Activated CD4-positive, alpha-beta T cell treated with anti-CD3 and anti-CD28 coated beads, Interleukin-10, Interleukin-2, amounts not matched to agents 100 ng/mL and 50 ng/mL, durations not matched to agents 16 hours and 8 hours (primary cell): ENCODE data around the gene CDH11.

ENCODE experiments used
- DNase-seq: peaks from one replicate; pipeline ENCODE4 v3.0.0-alpha.2; 2020

The CDH11 gene

GRCh38 chr16:65116216-65116615 is 5.6 kb downstream of the CDH11 start:
- no peak for DNase-seq

- no peak for DNase-seq
Measured at GRCh38 chr16:65114527-65114926, 7.3 kb downstream of the CDH11 start.

- DNase-seq: no peak
Measured at GRCh38 chr16:65113441-65113840, 8.4 kb downstream of the CDH11 start.

- no peak for DNase-seq
Measured at GRCh38 chr16:65111306-65111705, 10.6 kb downstream of the CDH11 start.

GRCh38 chr16:65106757-65107156 is 15.1 kb downstream of the CDH11 start:
- DNase-seq: no peak

GRCh38 chr16:65105171-65105570 is 16.7 kb downstream of the CDH11 start:
- no peak for DNase-seq

GRCh38 chr16:65104471-65104870 is 17.4 kb downstream of the CDH11 start:
- no peak for DNase-seq

- no peak for DNase-seq
Measured at GRCh38 chr16:65102326-65102725, 19.5 kb downstream of the CDH11 start.

GRCh38 chr16:65101009-65101408 is 20.9 kb downstream of the CDH11 start:
- DNase-seq: no peak

- no peak for DNase-seq
Measured at GRCh38 chr16:65099607-65100006, 22.3 kb downstream of the CDH11 start.

- no peak for DNase-seq
Measured at GRCh38 chr16:65098916-65099315, 22.9 kb downstream of the CDH11 start.

GRCh38 chr16:65097296-65097695 is 24.6 kb downstream of the CDH11 start:
- no peak for DNase-seq

- DNase-seq: no peak
Measured at GRCh38 chr16:65095906-65096305, 26.0 kb downstream of the CDH11 start.

GRCh38 chr16:65095090-65095728 is 26.7 kb downstream of the CDH11 start:
- no peak for DNase-seq

GRCh38 chr16:65094009-65094408 is 27.9 kb downstream of the CDH11 start:
- DNase-seq: no peak

GRCh38 chr16:65083164-65083857 is 38.6 kb downstream of the CDH11 start:
- no peak for DNase-seq

GRCh38 chr16:65079549-65079948 is 42.3 kb downstream of the CDH11 start:
- DNase-seq: no peak

- DNase-seq: no peak
Measured at GRCh38 chr16:65077181-65077580, 44.7 kb downstream of the CDH11 start.

GRCh38 chr16:65075877-65076276 is 46.0 kb downstream of the CDH11 start:
- DNase-seq: no peak

GRCh38 chr16:65071433-65072311 is 50.2 kb downstream of the CDH11 start:
- DNase-seq: no peak

GRCh38 chr16:65070831-65071432 is 50.9 kb downstream of the CDH11 start:
- no peak for DNase-seq

- DNase-seq: no peak
Measured at GRCh38 chr16:65069766-65070165, 52.1 kb downstream of the CDH11 start.

GRCh38 chr16:65069065-65069464 is 52.8 kb downstream of the CDH11 start:
- DNase-seq: no peak
